ENCODE data around the gene EEFSEC.

Gene EEFSEC

DNA sequence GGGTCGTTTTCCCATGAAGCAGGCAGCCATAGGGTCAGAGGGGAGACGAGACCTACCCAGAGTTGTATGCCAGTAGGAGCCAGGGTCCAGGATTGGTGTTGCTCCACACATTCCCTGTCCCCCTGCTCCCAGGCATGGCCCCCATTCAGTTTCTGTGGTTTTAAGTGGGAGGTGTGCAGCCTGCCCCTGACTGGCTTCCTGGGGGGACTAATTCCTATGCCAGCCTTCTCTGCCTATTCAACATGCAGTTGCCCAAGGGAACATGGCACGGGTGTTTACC is 126.3 kb downstream of the EEFSEC start:
- H3K4me3 ChIP-seq (ENCODE audit: low read length): no peak overlapping the region
- DNase-seq (ENCODE audit: low read depth): no peak
- TF ChIP-seq CTCF (conservative IDR thresholded peaks at IDR 0.05; ENCODE audit: low read depth, low read length): no peak

DNA sequence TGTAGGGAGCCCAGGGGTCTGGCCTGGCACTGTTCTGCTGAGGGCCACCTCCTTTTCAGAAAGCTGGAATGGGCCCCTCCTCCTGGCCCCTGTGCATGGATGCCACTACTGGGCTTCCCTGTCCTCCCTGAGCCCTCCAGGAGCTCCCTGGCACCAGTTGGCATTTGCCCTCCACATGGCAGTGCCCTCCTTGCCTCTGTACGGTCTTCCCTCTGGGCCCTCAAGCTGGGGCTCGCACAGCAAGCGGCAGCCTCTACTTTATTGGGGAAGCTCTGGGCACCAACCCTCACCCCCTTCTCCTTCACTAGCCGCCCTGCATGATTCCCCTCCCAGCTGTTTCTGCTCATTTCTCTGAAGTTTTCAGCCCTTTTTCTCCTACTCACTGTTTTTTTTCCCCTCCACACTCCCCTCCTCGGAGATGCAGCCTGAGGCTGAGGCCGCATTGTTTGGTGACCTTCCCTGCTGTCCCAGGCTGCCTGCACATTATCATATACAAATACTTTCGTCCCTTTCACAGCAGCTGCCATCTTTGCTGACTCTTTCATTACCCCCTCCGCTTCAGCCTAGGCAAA is 127.3 kb downstream of the EEFSEC start:
- TF ChIP-seq CTCF (conservative IDR thresholded peaks at IDR 0.05; ENCODE audit: low read depth, low read length): no peak
- no peak for DNase-seq (ENCODE audit: low read depth)
- no peak overlapping the region for H3K4me3 ChIP-seq (ENCODE audit: low read length)

DNA sequence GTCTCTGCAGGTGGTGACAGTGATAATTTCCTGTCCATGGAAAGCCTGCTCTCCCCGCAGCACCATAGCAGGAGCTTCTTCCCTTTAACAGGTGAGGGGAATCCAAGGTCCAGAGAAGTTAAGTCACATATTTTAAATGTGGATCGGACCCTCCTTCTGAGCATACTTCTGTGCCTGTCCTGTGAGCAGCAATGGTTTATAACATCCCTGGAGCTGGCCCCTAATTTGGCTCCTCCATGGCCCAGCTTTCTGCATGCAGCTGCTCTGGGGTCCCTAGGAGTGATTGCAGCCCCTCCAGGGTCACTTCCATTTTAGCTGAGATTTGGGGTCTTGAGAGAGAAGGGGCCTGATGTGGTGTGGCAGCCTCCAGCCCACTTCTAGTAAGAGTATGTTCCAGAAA is 127.8 kb downstream of the EEFSEC start:
- no peak overlapping the region for H3K4me3 ChIP-seq (ENCODE audit: low read length)
- no peak for DNase-seq (ENCODE audit: low read depth)
- TF ChIP-seq CTCF (conservative IDR thresholded peaks at IDR 0.05; ENCODE audit: low read depth, low read length): no peak

GRCh38 chr3:128281461-128282367 is 128.4 kb downstream of the EEFSEC start:
- DNase-seq (ENCODE audit: low read depth): no peak
- no peak for TF ChIP-seq CTCF (conservative IDR thresholded peaks at IDR 0.05; ENCODE audit: low read depth, low read length)
- no peak overlapping the region for H3K4me3 ChIP-seq (ENCODE audit: low read length)

GRCh38 chr3:128282380-128283196 is 129.3 kb downstream of the EEFSEC start:
- no peak for DNase-seq (ENCODE audit: low read depth)
- no peak overlapping the region for H3K4me3 ChIP-seq (ENCODE audit: low read length)
- TF ChIP-seq CTCF (conservative IDR thresholded peaks at IDR 0.05; ENCODE audit: low read depth, low read length): no peak

- no peak for DNase-seq (ENCODE audit: low read depth)
- no peak overlapping the region for H3K4me3 ChIP-seq (ENCODE audit: low read length)
- TF ChIP-seq CTCF (conservative IDR thresholded peaks at IDR 0.05; ENCODE audit: low read depth, low read length): no peak
Observed at GRCh38 chr3:128283421-128283820, 130.1 kb downstream of the EEFSEC start.

Data from retinal pigment epithelial cell (primary cell).